AG04449 (cell line): ENCODE data around the gene DPH6.

Experiments used
- CTCF ChIA-PET: fragments of 350-600 bp; formaldehyde crosslinking; extraction: SDS; loops from one replicate; lab custom pipeline; 2021; ENCODE audit warnings: antibody characterized with exemption; lab: Yijun Ruan, JAX
- POLR2A ChIA-PET: fragments of 400-600, 350-600 bp; formaldehyde crosslinking; extraction: SDS; loops from one replicate; lab custom pipeline; 2020; ENCODE audit warnings: antibody characterized with exemption, inconsistent platforms; lab: Yijun Ruan, JAX
- DNase-seq: peaks from one replicate; pipeline ENCODE4 v3.0.0-alpha.2; 2010; ENCODE audit warnings: low read depth, low spot score
- H3K4me3 ChIP-seq: 2 replicates; pipeline ENCODE4 v1.5.1; 2011; ENCODE audit warnings: low read depth, mild to moderate bottlenecking, control low read depth, low read length
- CTCF ChIP-seq: IDR thresholded peaks from one replicate; pipeline ENCODE4 v1.5.1; 2011; ENCODE audit warnings: mild to moderate bottlenecking, moderate library complexity, low read length, control low read depth, inconsistent platforms; ENCODE audit not compliant: insufficient read depth; ENCODE audit errors: missing control alignments

Gene DPH6

GRCh38 chr15:35559683-35560082, 13.7 kb upstream of the DPH6 start:
- POLR2A ChIA-PET, result no interaction called here
- DNase-seq, result no peak
- no peak overlapping the region for H3K4me3 ChIP-seq
- CTCF ChIA-PET, result no interaction called here
- TF ChIP-seq CTCF, result no peak

DNA sequence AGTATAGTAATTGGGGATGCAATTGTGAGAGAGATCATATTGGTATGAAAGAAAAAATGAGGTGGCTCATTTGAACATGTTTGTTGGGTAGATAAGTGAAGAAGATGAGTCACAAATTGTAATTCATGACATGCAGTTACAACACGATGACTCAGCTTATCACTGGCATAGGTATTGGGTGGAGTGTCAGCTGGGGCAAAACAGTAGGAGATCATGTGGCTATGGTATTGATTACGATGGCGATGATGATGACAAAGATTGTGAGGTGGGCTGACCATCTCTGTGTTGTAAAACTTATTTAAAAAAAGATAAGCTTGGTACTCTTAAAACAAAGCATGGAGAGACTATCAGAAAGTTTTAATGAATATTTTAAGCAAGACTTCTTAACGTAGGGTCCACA, 11.6 kb upstream of the DPH6 start:
- ChIA-PET CTCF (interaction anchor here (1.0 to 1.7 kb wide), 4 partner anchors 10 to 195 kb away, joined by 3 to 4 read pairs (median 3); no protein-coding TSS in a partner anchor), POLR2A (no interaction called here)
- H3K4me3 ChIP-seq, result no peak overlapping the region
- DNase-seq, result peak; percentile 87
- no peak for TF ChIP-seq CTCF

DNA sequence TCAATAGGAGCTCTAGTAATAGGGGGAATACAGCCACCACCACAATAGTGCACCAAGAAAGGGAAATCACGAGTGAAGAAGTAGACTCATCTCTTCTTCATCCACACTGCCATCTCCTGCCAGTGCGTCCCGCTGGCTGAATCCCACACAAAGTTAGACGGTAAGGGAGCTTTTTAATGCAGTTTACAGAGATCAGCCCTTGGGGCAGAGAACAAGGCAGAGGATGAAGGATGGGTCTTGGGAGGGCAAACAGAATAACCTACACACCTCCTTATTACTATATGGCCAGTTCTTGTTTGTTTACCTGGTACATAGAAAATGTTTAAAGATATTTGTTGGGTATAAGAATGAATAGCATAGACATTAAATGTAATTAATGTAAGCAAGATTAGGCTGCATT, 11.0 kb upstream of the DPH6 start:
- TF ChIP-seq CTCF, result no peak
- ChIA-PET POLR2A (no interaction called here), CTCF (interaction anchor here (1.0 to 1.7 kb wide), 5 partner anchors 10 to 195 kb away, joined by 3 to 4 read pairs (median 3); no protein-coding TSS in a partner anchor)
- no peak overlapping the region for H3K4me3 ChIP-seq
- DNase-seq, result no peak

GRCh38 chr15:35555244-35555643, 9.3 kb upstream of the DPH6 start:
- no peak for DNase-seq
- POLR2A ChIA-PET, result interaction anchor here (0.5 kb wide), 1 partner anchor 18 kb away, joined by 3 read pairs; no protein-coding TSS in a partner anchor
- no peak overlapping the region for H3K4me3 ChIP-seq
- CTCF ChIA-PET, result no interaction called here
- no peak for TF ChIP-seq CTCF

GRCh38 chr15:35550957-35551356, 5.0 kb upstream of the DPH6 start:
- H3K4me3 ChIP-seq, result no peak overlapping the region
- ChIA-PET CTCF (no interaction called here), POLR2A (interaction anchor here (0.9 kb wide), 1 partner anchor 10 kb away, joined by 3 read pairs; no protein-coding TSS in a partner anchor)
- DNase-seq, result no peak
- no peak for TF ChIP-seq CTCF

DNA sequence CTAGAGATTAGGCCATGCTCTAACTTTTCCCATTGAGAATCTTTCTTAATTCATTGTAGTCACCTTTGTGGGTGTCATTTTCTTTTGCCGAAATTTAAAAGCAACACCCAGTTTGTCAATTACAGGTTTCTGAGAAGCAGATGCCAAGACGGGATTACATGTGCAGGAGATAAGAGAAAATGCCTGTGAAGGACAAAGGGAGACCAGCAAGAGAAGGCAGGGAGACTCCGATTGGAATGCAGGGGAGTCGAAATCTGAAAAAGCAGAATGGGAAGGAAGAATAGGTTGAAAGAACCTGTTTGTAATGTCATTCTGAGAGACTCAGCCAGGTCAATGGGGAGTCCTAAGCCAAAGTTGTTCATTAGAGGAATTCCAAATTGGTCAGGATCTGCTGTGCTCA, 3.6 kb upstream of the DPH6 start:
- TF ChIP-seq CTCF, result no peak
- POLR2A ChIA-PET, result no interaction called here
- CTCF ChIA-PET, result no interaction called here
- DNase-seq, result no peak
- no peak overlapping the region for H3K4me3 ChIP-seq
